NCI-H1048 (cell line): Measurements from ENCODE around the gene SLK.

Source experiments
- DNase-seq: peaks from one replicate; lab custom pipeline; 2025; lab: John Stamatoyannopoulos, UW

The SLK gene

GRCh38 chr10:104033966-104034365, 67.0 kb downstream of the SLK start:
- no peak for DNase-seq

GRCh38 chr10:104034401-104035193, 67.7 kb downstream of the SLK start:
- DNase-seq, result no peak

GRCh38 chr10:104035194-104036068, 68.5 kb downstream of the SLK start:
- no peak for DNase-seq

- DNase-seq, result no peak
Measured at GRCh38 chr10:104036069-104036384, 69.1 kb downstream of the SLK start.

- no peak for DNase-seq
Measured at GRCh38 chr10:104036518-104037260, 69.7 kb downstream of the SLK start.

GRCh38 chr10:104037261-104037951, 70.5 kb downstream of the SLK start:
- DNase-seq, result no peak

GRCh38 chr10:104038537-104038936, 71.6 kb downstream of the SLK start:
- no peak for DNase-seq

GRCh38 chr10:104038958-104039752, 72.2 kb downstream of the SLK start:
- no peak for DNase-seq

GRCh38 chr10:104040382-104040781, 73.4 kb downstream of the SLK start:
- no peak for DNase-seq

- no peak for DNase-seq
Measured at GRCh38 chr10:104040862-104041789, 74.2 kb downstream of the SLK start.

GRCh38 chr10:104041891-104042535, 75.1 kb downstream of the SLK start:
- no peak for DNase-seq

GRCh38 chr10:104043185-104043830, 76.4 kb downstream of the SLK start:
- no peak for DNase-seq

GRCh38 chr10:104043854-104044253, 76.9 kb downstream of the SLK start:
- DNase-seq, result no peak

GRCh38 chr10:104045151-104046089, 78.5 kb downstream of the SLK start:
- DNase-seq, result no peak

GRCh38 chr10:104046651-104047050, 79.7 kb downstream of the SLK start:
- no peak for DNase-seq

GRCh38 chr10:104049504-104050250, 82.7 kb downstream of the SLK start:
- no peak for DNase-seq

- DNase-seq, result no peak
Measured at GRCh38 chr10:104052431-104052830, 85.5 kb downstream of the SLK start.
